Measurements from ENCODE around the gene PYY.
"Not testable (repeated sequence)": the region's sequence is repeated elsewhere in the genome, so short reads cannot be mapped to it uniquely, and the experiment has no call there.

Gene PYY

GRCh38 chr17:43942051-43942685 is 11.6 kb downstream of the PYY start, which contains the start of gene PPY:
Gene PPY, minus strand, starts transcription at chr17:43942476. Its CDS starts 822 bp downstream, at chr17:43941654.
- no peak for DNase-seq

- no peak for DNase-seq
These were observed 13.1 kb downstream of the PYY start for GRCh38 chr17:43940630-43941029.

DNA sequence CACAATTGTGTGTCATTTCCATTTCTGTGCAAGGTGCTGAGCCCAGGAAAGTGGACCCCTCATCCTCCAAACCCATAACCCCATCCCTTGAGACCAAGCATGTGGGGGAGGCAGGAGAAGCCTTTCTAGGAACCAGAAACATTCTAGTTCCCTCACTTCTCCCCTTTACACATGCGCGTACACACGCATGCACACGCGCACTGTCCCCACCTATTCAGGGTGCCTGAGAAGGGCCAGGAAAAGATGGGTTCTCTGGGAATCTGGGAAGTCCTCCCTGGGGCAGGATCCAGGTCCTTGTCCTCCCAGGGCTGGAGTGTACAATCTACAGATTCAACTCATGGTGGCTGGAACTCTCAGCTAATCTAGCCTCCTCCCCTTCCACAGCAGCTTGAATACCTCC is 13.9 kb downstream of the PYY start:
- DNase-seq: no peak

DNA sequence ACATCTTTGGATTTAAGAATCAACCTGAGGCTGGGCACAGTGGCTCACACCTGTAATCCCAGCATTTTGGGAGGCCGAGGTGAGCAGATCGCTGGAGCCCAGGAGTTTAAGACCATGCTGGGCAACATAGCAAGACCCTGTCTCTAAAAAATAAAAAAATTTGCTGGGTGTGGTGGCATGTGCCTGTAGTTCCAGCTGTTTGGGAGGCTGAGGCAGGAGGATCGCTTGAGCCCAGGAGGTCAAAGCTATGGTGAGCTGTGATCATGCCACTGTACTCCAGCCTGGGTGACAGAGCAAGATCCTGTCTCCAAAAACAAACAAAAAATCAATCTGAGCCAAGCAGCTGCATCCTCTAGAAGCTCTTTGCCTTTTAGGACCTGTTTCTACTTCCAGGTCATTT is 14.3 kb downstream of the PYY start:
- not testable (repeated sequence) for DNase-seq

DNA sequence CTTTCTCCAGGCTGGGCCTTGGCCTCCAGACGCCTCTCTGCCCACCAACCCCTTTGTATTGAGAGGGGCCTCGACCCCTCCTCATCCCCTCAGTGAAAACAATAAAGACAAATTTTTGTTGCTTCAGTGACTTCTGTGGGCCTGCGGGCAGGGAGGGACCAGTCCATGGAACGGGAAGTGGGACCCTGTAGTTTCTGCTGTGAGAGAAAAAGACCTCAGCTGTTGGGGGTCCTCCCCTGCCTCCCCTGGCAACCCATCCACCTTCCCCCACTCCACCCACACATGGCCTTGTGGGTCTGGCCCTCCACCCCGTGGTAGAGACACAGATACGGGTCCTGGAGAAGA is 14.9 kb downstream of the PYY start:
- no peak for DNase-seq

DNA sequence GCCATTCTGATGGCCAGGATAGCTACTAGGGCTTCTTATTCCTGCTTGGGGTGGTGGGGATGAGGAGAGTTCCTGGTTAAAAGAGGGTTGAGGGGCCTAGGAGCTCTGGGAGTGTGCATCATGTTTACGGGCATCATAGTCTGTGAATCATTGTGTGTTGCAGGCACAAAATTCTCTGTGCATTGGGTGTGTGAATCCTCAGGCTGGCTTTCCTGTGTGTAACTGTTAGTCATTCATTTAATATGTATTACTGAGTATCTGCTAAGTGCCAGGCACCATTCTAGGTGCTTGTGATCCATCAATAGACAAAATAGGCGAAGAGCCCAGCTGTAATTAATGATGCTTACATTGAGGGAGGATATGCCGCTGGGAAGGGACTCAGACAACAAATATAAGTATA is 17.3 kb downstream of the PYY start:
- no peak for DNase-seq

GRCh38 chr17:43935926-43936261 is 17.8 kb downstream of the PYY start:
- DNase-seq: no peak

GRCh38 chr17:43935204-43935925 is 18.4 kb downstream of the PYY start:
- no peak for DNase-seq

- no peak for DNase-seq
These were observed 20.8 kb downstream of the PYY start for GRCh38 chr17:43932923-43933322.

DNA sequence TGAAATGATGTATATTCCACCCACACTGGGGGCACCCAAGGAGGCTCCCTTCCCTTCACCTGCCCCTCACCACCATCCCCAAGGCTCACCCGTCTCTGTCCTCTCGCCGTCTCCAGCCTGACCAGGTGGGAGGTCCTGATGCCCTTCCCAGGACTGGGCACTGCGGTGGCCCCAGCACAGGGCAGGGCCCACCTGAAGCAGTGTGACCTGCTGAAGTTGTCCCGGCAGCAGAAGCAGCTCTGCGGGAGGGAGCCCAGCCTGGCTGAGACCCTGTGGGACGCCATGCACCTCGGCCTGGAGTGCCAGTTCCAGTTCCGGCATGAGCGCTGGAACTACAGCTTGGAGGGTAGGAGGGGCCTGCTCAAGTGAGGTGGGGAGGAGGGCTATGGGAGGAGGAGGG is 21.4 kb downstream of the PYY start:
- DNase-seq: no peak

- DNase-seq: no peak
These were observed 22.6 kb downstream of the PYY start for GRCh38 chr17:43931062-43931571.

DNA sequence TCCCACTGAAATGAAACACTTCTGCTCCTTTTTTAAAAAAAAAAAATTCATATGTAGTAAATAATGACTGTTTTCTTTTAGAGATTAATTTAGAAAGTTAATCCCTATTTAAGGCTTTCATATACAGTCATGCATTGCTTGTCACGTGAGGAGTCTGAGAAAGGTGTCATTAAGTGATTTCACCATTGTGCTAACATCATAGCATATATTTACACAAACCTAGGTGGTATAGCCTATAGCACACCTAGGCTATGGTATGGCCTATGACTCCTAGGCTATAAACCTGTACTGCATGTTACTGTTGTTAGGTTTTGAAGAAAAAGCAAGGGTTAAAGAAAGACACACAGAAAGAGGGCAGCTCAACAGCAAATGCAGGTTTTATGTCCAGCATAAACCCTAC is 25.1 kb downstream of the PYY start:
- DNase-seq: no peak

- not testable (repeated sequence) for DNase-seq
These were observed 25.8 kb downstream of the PYY start for GRCh38 chr17:43927929-43928328.

- DNase-seq: no peak
These were observed 26.5 kb downstream of the PYY start for GRCh38 chr17:43927060-43927864.

- no peak for DNase-seq
These were observed 29.2 kb downstream of the PYY start for GRCh38 chr17:43924558-43924957.

DNA sequence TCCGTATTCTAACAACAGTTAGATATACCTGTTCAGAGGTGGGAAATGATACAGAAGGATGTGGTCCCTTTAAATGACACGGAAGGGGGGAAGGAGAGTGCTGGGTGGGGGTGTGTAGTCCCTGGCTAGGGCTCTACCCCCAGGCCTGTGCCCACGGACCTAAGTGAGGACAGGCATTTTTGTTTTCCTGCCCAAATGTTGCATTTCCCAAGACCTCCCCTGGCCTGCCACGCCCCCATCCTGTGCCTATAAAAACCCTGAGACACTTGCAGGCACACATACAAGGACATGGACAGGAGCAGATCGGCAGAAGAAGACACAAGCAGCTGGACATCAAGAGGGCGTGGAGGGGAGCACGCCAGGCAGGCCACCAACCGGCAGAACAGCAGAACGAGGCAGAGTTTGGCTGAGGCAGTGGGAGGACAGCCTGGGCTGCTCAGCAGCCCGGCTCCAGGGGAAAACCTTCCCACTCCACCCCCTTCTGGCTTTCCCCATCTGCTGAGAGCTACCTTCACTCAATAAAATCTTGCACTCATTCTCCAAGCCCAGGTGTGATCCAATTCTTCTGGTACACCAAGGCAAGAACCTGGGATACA is 33.1 kb downstream of the PYY start:
- DNase-seq: no peak

DNA sequence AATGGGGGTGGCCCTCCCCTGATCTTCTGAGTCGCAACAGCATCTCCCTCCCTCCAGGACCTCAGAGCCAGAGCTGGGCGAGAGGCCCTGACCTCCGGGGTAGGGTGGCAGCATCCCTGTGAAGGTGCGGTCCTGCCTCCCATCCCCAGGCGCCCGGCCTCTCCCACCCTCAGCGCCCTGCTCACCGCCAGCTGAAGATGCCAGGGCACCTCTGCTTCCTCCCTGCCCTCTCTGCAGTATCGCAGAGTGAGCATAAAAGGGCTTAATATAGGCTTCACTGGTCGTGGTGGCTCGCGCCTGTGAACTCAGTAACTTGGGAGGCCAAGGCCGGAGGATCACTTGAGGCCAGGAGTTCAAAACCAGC is 35.7 kb downstream of the PYY start:
- DNase-seq: no peak

DNA sequence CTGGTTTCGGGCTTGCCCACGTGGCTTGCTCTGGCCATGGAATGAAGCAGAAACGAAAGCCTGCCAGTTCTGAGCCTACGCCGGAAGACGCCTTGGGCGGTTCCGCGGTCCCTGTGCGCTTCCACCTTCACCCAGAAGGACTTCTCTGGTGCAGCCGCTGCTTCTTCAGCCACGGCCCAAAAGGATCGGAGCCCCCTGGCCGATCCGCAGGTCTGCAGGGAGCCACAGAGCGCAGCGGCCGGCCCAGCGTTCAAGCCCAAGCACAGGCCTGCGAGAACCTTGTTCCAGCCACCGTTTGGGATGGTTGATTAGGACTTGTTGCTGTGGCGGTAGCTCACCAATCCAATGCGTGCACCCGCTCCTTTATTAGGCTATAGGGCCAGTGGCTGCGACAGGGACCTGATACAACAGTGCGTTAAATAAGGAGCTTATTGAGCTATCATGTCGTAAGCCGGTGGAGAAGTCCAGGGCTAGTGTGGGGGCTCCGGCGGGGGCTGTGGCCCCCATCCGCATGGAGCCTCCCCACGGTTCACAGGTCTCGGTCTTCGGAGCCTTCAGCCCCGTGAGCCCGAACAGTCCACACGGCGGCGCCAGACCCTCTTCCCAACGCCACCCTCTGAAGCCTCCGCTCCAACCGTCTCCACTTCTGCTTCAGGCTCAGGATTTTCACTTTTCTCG is 36.3 kb downstream of the PYY start:
- DNase-seq: peak; percentile 51 to 54

- DNase-seq: no peak
These were observed 36.8 kb downstream of the PYY start for GRCh38 chr17:43917016-43917347.

- DNase-seq: no peak
These were observed 37.4 kb downstream of the PYY start for GRCh38 chr17:43916385-43916784.

- no peak for DNase-seq
These were observed 38.2 kb downstream of the PYY start for GRCh38 chr17:43915559-43915958.

- no peak for DNase-seq
These were observed 39.3 kb downstream of the PYY start for GRCh38 chr17:43914451-43914850.

- DNase-seq: no peak
These were observed 40.2 kb downstream of the PYY start for GRCh38 chr17:43913584-43913983.

All from activated CD4-positive, alpha-beta T cell treated with anti-CD3 and anti-CD28 coated beads for 4 hours (primary cell).